ENCODE results near the gene SUN3. TPM values are rescaled to one million over a fixed set of nuclear protein-coding genes. Genes with fewer than 3 reads are reported as not detected.

Gene SUN3
- total RNA-seq, 1 experiment from 2014 or later = not detected

- H3K9me3 Mint-ChIP-seq = peaks cover 3 to 8% of the 10 kb centered on the region in 2 experiments; a peak in 2 of 5 replicates
- Histone ChIP-seq H3K27me3 (ENCODE audit: insufficient read depth, low read length) (no peaks in the 10 kb centered on the region), H4K5ac (ENCODE audit: insufficient read length, low read depth, low read length) (no peak overlapping the region), H3K23ac (ENCODE audit: insufficient read length, low read depth, low read length) (no peak overlapping the region), H2BK20ac (ENCODE audit: low read depth, low read length, poor library complexity, severe bottlenecking) (no peak overlapping the region), H3K23me2 (ENCODE audit: insufficient read length, low read depth, low read length, poor library complexity, severe bottlenecking) (no peaks in the 10 kb centered on the region), H3K79me2 (ENCODE audit: insufficient read depth, low read length) (no peaks in the 10 kb centered on the region), H3K9me3 (ENCODE audit: control insufficient read depth, low read depth, low read length) (no peaks in the 10 kb centered on the region), H3K18ac (ENCODE audit: insufficient read length, low read depth, low read length) (no peak overlapping the region), H3K4me1 (ENCODE audit: insufficient read depth, low read length) (no peaks in the 10 kb centered on the region), H3K4ac (ENCODE audit: low read depth, low read length) (no peak overlapping the region), H3K79me1 (ENCODE audit: insufficient read depth, low read depth, low read length, poor library complexity, severe bottlenecking) (no peaks in the 10 kb centered on the region), H2BK5ac (ENCODE audit: insufficient read length, low read length) (no peak overlapping the region), H3K27ac (ENCODE audit: insufficient read length, low read depth, low read length) (no peak overlapping the region), H3K56ac (ENCODE audit: insufficient read length, low read depth, low read length) (no peak overlapping the region), H3K4me2 (ENCODE audit: insufficient read depth, insufficient read length, low read length) (no peak overlapping the region), H2AFZ (ENCODE audit: low read length) (no peak overlapping the region), H2BK120ac (ENCODE audit: low read depth, low read length, poor library complexity, severe bottlenecking) (no peak overlapping the region), H4K20me1 (ENCODE audit: control insufficient read depth, insufficient read depth, insufficient read length) (no peaks in the 10 kb centered on the region), H3T11ph (ENCODE audit: low read length) (no peak overlapping the region), H3K14ac (ENCODE audit: insufficient read depth, low read length) (no peak overlapping the region), H4K8ac (replicated peaks; ENCODE audit: insufficient read length, low read depth, low read length) (no peak overlapping the region), H2BK12ac (ENCODE audit: insufficient read length, low read depth, low read length) (no peak overlapping the region), H2BK15ac (ENCODE audit: low read depth, low read length) (no peak overlapping the region), H3K9ac (ENCODE audit: extremely low read depth, insufficient read length, low read length) (no peak overlapping the region), H4K91ac (ENCODE audit: insufficient read length, low read depth, low read length) (no peak overlapping the region), H2AK5ac (ENCODE audit: insufficient read length, low read length) (no peak overlapping the region)
- DNase-seq = no peak
- H3K4me1 Mint-ChIP-seq = peaks cover 0 to 4% of the 10 kb centered on the region in 2 experiments; a peak in 2 of 4 replicates
- no peaks in the 10 kb centered on the region for H3K36me3 Mint-ChIP-seq (ENCODE audit: insufficient read depth in 1 of 3, low read depth in 3 of 3)
- H3K27ac Mint-ChIP-seq = no peak overlapping the region
- H3K4me3 Mint-ChIP-seq = no peak overlapping the region
- peaks cover 3% of the 10 kb centered on the region; the same call in 1 of the 2 replicates for H3K27me3 Mint-ChIP-seq (ENCODE audit: low read depth)
- TF ChIP-seq CTCF (conservative IDR thresholded peaks at IDR 0.05) = no peak
These were observed 12.3 kb downstream of the SUN3 start for GRCh38 chr7:48016641-48017040.
